IMR-90 (cell line): ENCODE measurements around the gene PLA2G2C. TPM values are rescaled to one million over a fixed set of nuclear protein-coding genes. Genes with fewer than 3 reads are reported as not detected.

Source experiments
- ATAC-seq: fragments of 200-7000 bp; cut with Tn5 transposase; 2 replicates; pipeline ENCODE4 v1.9.1; 2020; ENCODE audit warnings: low read depth, mild to moderate bottlenecking, moderate library complexity
- BruUV-seq: library from RNA; stranded (reverse); fragments of 400-500 nt; replicated peaks from 2 replicates; lab custom pipeline; 2021; lab: Mats Ljungman, UMichigan
- CTCF ChIA-PET: fragments of 300-600 bp; formaldehyde crosslinking; extraction: SDS; loops from one replicate; lab custom pipeline; 2021; ENCODE audit warnings: antibody characterized with exemption; lab: Yijun Ruan, JAX
- POLR2A ChIA-PET: fragments of 300-600 bp; sonication (Branson Sonifier 250); formaldehyde crosslinking; loops from one replicate; lab custom pipeline; 2022; ENCODE audit warnings: antibody characterized with exemption; ENCODE audit not compliant: unreplicated experiment; lab: Charles Lee
- DNase-seq: peaks from one replicate; pipeline ENCODE4 v3.0.0; 2013
- H2AFZ ChIP-seq: replicated peaks from 2 replicates; pipeline ENCODE3; 2013; ENCODE audit warnings: low read length, mild to moderate bottlenecking; ENCODE audit not compliant: poor library complexity
- H2AK5ac ChIP-seq: 2 replicates; pipeline ENCODE4 v1.6.1; 2013; ENCODE audit warnings: low read depth, low read length, inconsistent platforms
- H2AK9ac ChIP-seq: replicated peaks from 2 replicates; pipeline ENCODE3; 2013; ENCODE audit warnings: mild to moderate bottlenecking, low read depth, low read length, moderate library complexity; ENCODE audit not compliant: poor library complexity
- H2BK120ac ChIP-seq: 2 replicates; pipeline ENCODE4 v1.6.1; 2013; ENCODE audit warnings: low read depth, low read length, inconsistent platforms
- H2BK15ac ChIP-seq: 3 replicates; pipeline ENCODE4 v1.6.1; 2013; ENCODE audit warnings: low read depth, low read length, inconsistent platforms
- H2BK20ac ChIP-seq: 2 replicates; pipeline ENCODE4 v1.6.1; 2013; ENCODE audit warnings: low read depth, mild to moderate bottlenecking, inconsistent platforms, low read length, moderate library complexity
- H2BK5ac ChIP-seq: 2 replicates; pipeline ENCODE4 v1.6.1; 2013; ENCODE audit warnings: mild to moderate bottlenecking, low read depth, low read length, inconsistent platforms; ENCODE audit not compliant: poor library complexity, severe bottlenecking
- H3K14ac ChIP-seq: replicated peaks from 2 replicates; pipeline ENCODE4 v1.6.1; 2013; ENCODE audit warnings: low read depth, low read length, inconsistent platforms
- H3K18ac ChIP-seq: 2 replicates; pipeline ENCODE4 v1.6.1; 2013; ENCODE audit warnings: low read depth, low read length, control low read depth
- H3K23ac ChIP-seq: 2 replicates; pipeline ENCODE4 v1.6.1; 2013; ENCODE audit warnings: low read depth, low read length, inconsistent platforms
- H3K27ac ChIP-seq: 2 replicates; pipeline ENCODE4 v1.5.1; 2013; ENCODE audit warnings: mild to moderate bottlenecking, control low read depth, low read length; ENCODE audit not compliant: insufficient read depth
- H3K27me3 ChIP-seq: 2 replicates; pipeline ENCODE4 v1.6.1; 2013; ENCODE audit warnings: low read length; ENCODE audit not compliant: control insufficient read depth, insufficient read depth
- H3K36me3 ChIP-seq: 2 replicates; pipeline ENCODE4 v1.6.1; 2013; ENCODE audit warnings: low read length, mixed read lengths; ENCODE audit not compliant: control insufficient read depth, insufficient read depth
- H3K4ac ChIP-seq: 2 replicates; pipeline ENCODE4 v1.6.1; 2013; ENCODE audit warnings: low read depth, low read length, inconsistent platforms
- H3K4me1 ChIP-seq: 2 replicates; pipeline ENCODE4 v1.6.1; 2013; ENCODE audit warnings: low read length, mixed read lengths; ENCODE audit not compliant: control insufficient read depth, insufficient read depth
- H3K4me2 ChIP-seq: 2 replicates; pipeline ENCODE4 v1.6.1; 2013; ENCODE audit warnings: low read depth, mild to moderate bottlenecking, control low read depth, low read length, moderate library complexity
- H3K4me3 ChIP-seq: 2 replicates; pipeline ENCODE4 v1.5.1; 2013; ENCODE audit warnings: low read depth, mild to moderate bottlenecking, control low read depth, low read length, moderate library complexity; ENCODE audit not compliant: insufficient read depth
- H3K56ac ChIP-seq: 2 replicates; pipeline ENCODE4 v1.6.1; 2013; ENCODE audit warnings: low read length, inconsistent platforms; ENCODE audit not compliant: insufficient read depth; ENCODE audit errors: extremely low read depth
- H3K79me1 ChIP-seq, 2 experiments: 2 replicates each; pipeline ENCODE4 v1.6.1; 2013; ENCODE audit warnings: low read length in 2 of 2, inconsistent platforms in 1 of 2, low read depth in 1 of 2
- H3K9ac ChIP-seq: 2 replicates; pipeline ENCODE4 v1.6.1; 2013; ENCODE audit warnings: low read depth, low read length, control low read depth
- H3K9me1 ChIP-seq: 2 replicates; pipeline ENCODE4 v1.6.1; 2013; ENCODE audit warnings: low read length, inconsistent platforms; ENCODE audit not compliant: insufficient read depth
- H3K9me3 ChIP-seq: 2 replicates; pipeline ENCODE4 v1.6.1; 2013; ENCODE audit warnings: low read length; ENCODE audit not compliant: control insufficient read depth, insufficient read depth
- H4K20me1 ChIP-seq: 2 replicates; pipeline ENCODE4 v1.6.1; 2013; ENCODE audit warnings: low read length, inconsistent platforms; ENCODE audit not compliant: insufficient read depth
- H4K5ac ChIP-seq: 2 replicates; pipeline ENCODE4 v1.6.1; 2013; ENCODE audit warnings: mild to moderate bottlenecking, low read depth, low read length, control low read depth
- H4K8ac ChIP-seq, 2 experiments: 2 replicates each; pipeline ENCODE4 v1.6.1; 2013; ENCODE audit warnings: low read depth in 2 of 2, low read length in 2 of 2, control low read depth in 1 of 2, inconsistent platforms in 1 of 2
- H4K91ac ChIP-seq: 2 replicates; pipeline ENCODE4 v1.6.1; 2013; ENCODE audit warnings: low read depth, low read length, inconsistent platforms; ENCODE audit not compliant: insufficient read depth
- BHLHE40 ChIP-seq: fragments of 150-350 bp; IDR thresholded peaks from 2 replicates; pipeline ENCODE4 v1.6.1; 2016; ENCODE audit warnings: mild to moderate bottlenecking, low read depth, low read length
- CEBPB ChIP-seq: IDR thresholded peaks from 2 replicates; pipeline ENCODE4 v1.6.1; 2012; ENCODE audit warnings: low read depth, low read length, improper control_type of control experiment
- CHD1 ChIP-seq: IDR thresholded peaks from 2 replicates; pipeline ENCODE4 v1.6.1; 2012; ENCODE audit warnings: low read depth, low read length, improper control_type of control experiment
- FOS ChIP-seq: fragments of 150-350 bp; IDR thresholded peaks from 2 replicates; pipeline ENCODE4 v1.6.1; 2016; ENCODE audit warnings: low read depth, low read length
- MAFK ChIP-seq: IDR thresholded peaks from 2 replicates; pipeline ENCODE4 v1.6.1; 2012; ENCODE audit warnings: low read depth, low read length, improper control_type of control experiment
- MAZ ChIP-seq: IDR thresholded peaks from 2 replicates; pipeline ENCODE4 v1.6.1; 2012; ENCODE audit warnings: low read depth, mild to moderate bottlenecking, low read length, improper control_type of control experiment, moderate library complexity, borderline replicate concordance
- MXI1 ChIP-seq: IDR thresholded peaks from 2 replicates; pipeline ENCODE4 v1.6.1; 2012; ENCODE audit warnings: low read depth, mild to moderate bottlenecking, low read length, moderate library complexity, borderline replicate concordance
- POLR2A ChIP-seq: IDR thresholded peaks from 2 replicates; pipeline ENCODE4 v1.6.1; 2012; ENCODE audit warnings: mild to moderate bottlenecking, low read depth, low read length
- RAD21 ChIP-seq: IDR thresholded peaks from 2 replicates; pipeline ENCODE4 v1.6.1; 2012; ENCODE audit warnings: low read length, improper control_type of control experiment
- RCOR1 ChIP-seq: IDR thresholded peaks from 2 replicates; pipeline ENCODE4 v1.6.1; 2012; ENCODE audit warnings: mild to moderate bottlenecking, low read length, improper control_type of control experiment; ENCODE audit not compliant: insufficient replicate concordance
- RFX5 ChIP-seq: IDR thresholded peaks from 2 replicates; pipeline ENCODE4 v1.8.0; 2012; ENCODE audit warnings: low read depth, mild to moderate bottlenecking, low read length, moderate library complexity
- SMC3 ChIP-seq: fragments of 150-350 bp; IDR thresholded peaks from 2 replicates; pipeline ENCODE4 v1.6.1; 2016; ENCODE audit warnings: low read depth, mild to moderate bottlenecking, antibody characterized with exemption, low read length, moderate library complexity
- WGBS, 2 experiments: methylation state at CpG; one replicate each; pipeline versions ENCODE4 v1.1.5 to v1.1.7; 2013; ENCODE audit warnings: missing lambda C conversion rate in 2 of 2; ENCODE audit not compliant: insufficient read length in 1 of 2; ENCODE audit errors: extremely low coverage in 2 of 2; 5-methylcytosine and 5-hydroxymethylcytosine counted together
- dilution Hi-C: fragments of 300-500 bp; cut with HindIII; formaldehyde crosslinking; loops from one replicate; pipeline ENCODE4 v1.14.3; 2018; ENCODE audit warnings: low sequenced_read_pairs; ENCODE audit not compliant: unreplicated experiment
- in situ Hi-C: fragments of 300-500 bp; cut with MboI; formaldehyde crosslinking; loops from 3 replicates; pipeline ENCODE4 v1.14.3; 2019; ENCODE audit warnings: low sequenced_read_pairs, inconsistent platforms, mixed read lengths
- intact Hi-C: fragments of 100-400 bp; cut with micrococcal nuclease; formaldehyde crosslinking; loops from 2 replicates; pipeline ENCODE4 v1.10.0; 2022
- polyA plus RNA-seq, 3 experiments: library from polyadenylated mRNA; depleted of rRNA; stranded (reverse); fragments of >200 nt; gene quantifications; 2 replicates each; pipeline ENCODE4 v1.2.3, GENCODE V29; 2012; ENCODE audit warnings: low replicate concordance in 1 of 3
- total RNA-seq: library from RNA; depleted of rRNA; stranded (reverse); fragments of >200 nt; gene quantifications from 2 replicates; pipeline ENCODE4 v1.2.3, GENCODE V29; 2012
- TF ChIP-seq, protein P1 (sequence below): fragments of 150-350 bp; IDR thresholded peaks from 2 replicates; pipeline ENCODE4 v1.6.1; 2017; ENCODE audit warnings: mild to moderate bottlenecking, antibody characterized with exemption, low read length, low read depth
- TF ChIP-seq, protein P2 (sequence below): conservative IDR thresholded peaks from 2 replicates; pipeline ENCODE4 v1.5.1; 2012; ENCODE audit warnings: mild to moderate bottlenecking, low read depth, low read length, improper control_type of control experiment
- TF ChIP-seq, protein P3 (sequence below): fragments of 150-350 bp; IDR thresholded peaks from 2 replicates; pipeline ENCODE4 v1.6.1; 2016; ENCODE audit warnings: low read depth, mild to moderate bottlenecking, low read length, moderate library complexity, borderline replicate concordance

PLA2G2C gene
- total and polyA plus RNA-seq, 2 of the 4 experiments (the other 2 are of a cell fraction), result not detected

DNA sequence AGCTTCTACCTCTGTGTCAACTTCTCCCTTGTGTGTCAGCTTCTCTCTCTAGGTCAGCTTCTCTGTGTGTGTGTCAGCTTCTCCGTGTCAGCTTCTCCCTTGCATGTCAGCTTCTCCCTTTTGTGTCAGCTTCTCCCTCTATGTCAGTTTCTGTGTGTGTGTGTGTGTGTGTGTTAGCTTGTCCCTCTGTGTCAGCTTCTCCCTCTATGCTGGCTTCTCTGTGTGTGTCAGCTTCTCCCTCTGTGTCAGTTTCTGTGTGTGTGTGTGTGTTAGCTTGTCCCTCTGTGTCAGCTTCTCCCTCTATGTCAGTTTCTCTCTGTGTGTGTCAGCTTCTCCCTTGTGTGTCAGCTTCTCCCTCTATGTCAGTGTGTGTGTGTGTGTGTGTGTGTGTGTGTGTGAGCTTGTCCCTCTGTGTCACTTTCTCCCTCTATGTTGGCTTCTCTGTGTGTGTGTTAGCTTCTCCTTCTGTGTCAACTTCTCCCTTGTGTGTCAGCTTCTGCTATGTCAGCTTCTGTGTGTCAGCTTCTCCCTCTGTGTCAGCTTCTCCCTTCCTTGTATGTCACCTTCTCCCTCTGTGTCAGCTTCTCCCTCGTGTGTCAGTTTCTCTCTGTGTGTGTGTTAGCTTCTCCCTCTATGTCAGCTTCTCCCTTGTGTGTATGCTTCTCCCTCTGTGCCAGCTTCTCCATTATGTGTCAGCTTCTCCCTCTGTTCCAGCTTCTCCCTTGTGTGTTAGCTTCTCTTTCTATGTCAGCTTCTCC is 6.8 kb downstream of the PLA2G2C start:
- Histone ChIP-seq H3K4me2 (no peak overlapping the region), H3K9me3 (peaks cover 5% of the 10 kb centered on the region; the same call in 1 of the 2 replicates), H4K91ac (no peak overlapping the region), H3K36me3 (no peaks in the 10 kb centered on the region), H3K9me1 (no peaks in the 10 kb centered on the region), H2BK120ac (no peak overlapping the region), H2AK9ac (no peak overlapping the region), H3K9ac (no peak overlapping the region), H3K23ac (no peak overlapping the region), H2AFZ (no peak overlapping the region), H4K20me1 (no peaks in the 10 kb centered on the region), H2AK5ac (no peak overlapping the region), H2BK20ac (no peak overlapping the region), H3K56ac (no peak overlapping the region), H4K8ac (no peak overlapping the region), H3K18ac (no peak overlapping the region), H3K4me3 (no peak overlapping the region), H2BK15ac (no peak overlapping the region), H3K27ac (no peak overlapping the region), H3K27me3 (peaks cover 23% of the 10 kb centered on the region), H2BK5ac (no peak overlapping the region), H3K4ac (no peak overlapping the region), H3K79me1 (no peaks in the 10 kb centered on the region), H3K14ac (no peak overlapping the region), H4K5ac (no peak overlapping the region), H3K4me1 (no peaks in the 10 kb centered on the region)
- no peak for ATAC-seq
- dilution Hi-C loops, result no loop called here
- TF ChIP-seq CHD1 (no peak), SMC3 (no peak), POLR2A (no peak), BHLHE40 (no peak), FOS (no peak), RCOR1 (no peak), RFX5 (no peak), MXI1 (no peak), MAFK (no peak), RAD21 (no peak), CEBPB (no peak), MAZ (no peak)
- TF ChIP-seq, protein P1, sequence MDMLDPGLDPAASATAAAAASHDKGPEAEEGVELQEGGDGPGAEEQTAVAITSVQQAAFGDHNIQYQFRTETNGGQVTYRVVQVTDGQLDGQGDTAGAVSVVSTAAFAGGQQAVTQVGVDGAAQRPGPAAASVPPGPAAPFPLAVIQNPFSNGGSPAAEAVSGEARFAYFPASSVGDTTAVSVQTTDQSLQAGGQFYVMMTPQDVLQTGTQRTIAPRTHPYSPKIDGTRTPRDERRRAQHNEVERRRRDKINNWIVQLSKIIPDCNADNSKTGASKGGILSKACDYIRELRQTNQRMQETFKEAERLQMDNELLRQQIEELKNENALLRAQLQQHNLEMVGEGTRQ, result no peak
- TF ChIP-seq, protein P2, sequence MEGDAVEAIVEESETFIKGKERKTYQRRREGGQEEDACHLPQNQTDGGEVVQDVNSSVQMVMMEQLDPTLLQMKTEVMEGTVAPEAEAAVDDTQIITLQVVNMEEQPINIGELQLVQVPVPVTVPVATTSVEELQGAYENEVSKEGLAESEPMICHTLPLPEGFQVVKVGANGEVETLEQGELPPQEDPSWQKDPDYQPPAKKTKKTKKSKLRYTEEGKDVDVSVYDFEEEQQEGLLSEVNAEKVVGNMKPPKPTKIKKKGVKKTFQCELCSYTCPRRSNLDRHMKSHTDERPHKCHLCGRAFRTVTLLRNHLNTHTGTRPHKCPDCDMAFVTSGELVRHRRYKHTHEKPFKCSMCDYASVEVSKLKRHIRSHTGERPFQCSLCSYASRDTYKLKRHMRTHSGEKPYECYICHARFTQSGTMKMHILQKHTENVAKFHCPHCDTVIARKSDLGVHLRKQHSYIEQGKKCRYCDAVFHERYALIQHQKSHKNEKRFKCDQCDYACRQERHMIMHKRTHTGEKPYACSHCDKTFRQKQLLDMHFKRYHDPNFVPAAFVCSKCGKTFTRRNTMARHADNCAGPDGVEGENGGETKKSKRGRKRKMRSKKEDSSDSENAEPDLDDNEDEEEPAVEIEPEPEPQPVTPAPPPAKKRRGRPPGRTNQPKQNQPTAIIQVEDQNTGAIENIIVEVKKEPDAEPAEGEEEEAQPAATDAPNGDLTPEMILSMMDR, result no peak
- TF ChIP-seq, protein P3, sequence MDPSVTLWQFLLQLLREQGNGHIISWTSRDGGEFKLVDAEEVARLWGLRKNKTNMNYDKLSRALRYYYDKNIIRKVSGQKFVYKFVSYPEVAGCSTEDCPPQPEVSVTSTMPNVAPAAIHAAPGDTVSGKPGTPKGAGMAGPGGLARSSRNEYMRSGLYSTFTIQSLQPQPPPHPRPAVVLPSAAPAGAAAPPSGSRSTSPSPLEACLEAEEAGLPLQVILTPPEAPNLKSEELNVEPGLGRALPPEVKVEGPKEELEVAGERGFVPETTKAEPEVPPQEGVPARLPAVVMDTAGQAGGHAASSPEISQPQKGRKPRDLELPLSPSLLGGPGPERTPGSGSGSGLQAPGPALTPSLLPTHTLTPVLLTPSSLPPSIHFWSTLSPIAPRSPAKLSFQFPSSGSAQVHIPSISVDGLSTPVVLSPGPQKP, result no peak
- no TSS peak for BruUV-seq
- in situ Hi-C loops, result no loop called here
- intact Hi-C loops, result no loop called here
- ChIA-PET POLR2A (no interaction called here), CTCF (interaction anchor here (0.7 to 0.9 kb wide), 2 partner anchors 9 to 304 kb away, joined by 3 to 4 read pairs; no protein-coding TSS in a partner anchor)
- WGBS, 2 experiments, result no CpG with 5 or more reads among the region's 2 CpGs
- no peak for DNase-seq
